HG03442 (cell line): ENCODE results near the gene CYBA.

Experiments
- ATAC-seq: cut with Tn5 transposase; IDR thresholded peaks from one replicate; pipeline ENCODE4 v1.9.1; 2021; ENCODE audit warnings: mild to moderate bottlenecking, moderate library complexity; ENCODE audit not compliant: unreplicated experiment

CYBA gene

DNA sequence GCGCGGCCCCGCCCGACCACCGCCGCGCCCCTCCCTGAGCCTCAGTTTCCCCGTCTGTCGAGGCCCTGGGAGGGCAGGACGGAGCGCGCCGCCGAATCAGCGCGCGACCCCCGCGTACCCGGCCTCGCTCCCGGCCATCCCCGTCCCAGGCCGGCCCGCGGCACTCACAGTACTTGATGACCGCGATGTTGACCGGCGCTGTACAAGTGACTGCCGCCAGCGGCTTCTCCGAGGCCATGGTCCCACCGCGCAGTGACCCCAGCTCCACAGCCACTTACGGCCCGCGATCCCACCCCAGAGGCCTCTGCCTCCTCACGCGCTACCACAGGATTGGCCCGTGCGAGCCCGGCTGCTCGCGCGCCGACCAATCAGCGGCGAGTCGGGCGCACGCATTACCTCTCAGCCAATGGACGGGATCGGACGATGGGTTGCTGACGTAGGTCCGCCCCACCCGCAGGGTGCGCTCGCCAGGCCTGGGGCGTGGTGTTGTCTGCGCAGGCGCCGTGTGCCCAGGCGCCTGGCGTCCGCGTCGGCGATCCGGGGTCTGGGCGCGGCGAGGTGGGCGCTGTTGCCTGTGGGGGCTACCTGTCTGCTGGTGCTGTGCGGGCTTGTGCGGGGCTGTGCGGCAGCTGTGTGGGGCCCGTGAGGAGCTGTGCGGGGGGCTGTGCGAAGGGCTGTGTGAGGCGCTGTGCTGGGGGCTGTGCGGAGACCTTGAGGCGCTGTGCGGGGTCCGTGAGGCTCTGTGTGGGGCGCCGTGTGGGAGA is 12.2 kb upstream of the CYBA start, which contains the start of gene MVD:
Gene MVD, minus strand, starts transcription at position 249 of the 764 bp plus-strand sequence. Its CDS starts 11 bp downstream, at position 238.
- ATAC-seq: peak; percentile 92

DNA sequence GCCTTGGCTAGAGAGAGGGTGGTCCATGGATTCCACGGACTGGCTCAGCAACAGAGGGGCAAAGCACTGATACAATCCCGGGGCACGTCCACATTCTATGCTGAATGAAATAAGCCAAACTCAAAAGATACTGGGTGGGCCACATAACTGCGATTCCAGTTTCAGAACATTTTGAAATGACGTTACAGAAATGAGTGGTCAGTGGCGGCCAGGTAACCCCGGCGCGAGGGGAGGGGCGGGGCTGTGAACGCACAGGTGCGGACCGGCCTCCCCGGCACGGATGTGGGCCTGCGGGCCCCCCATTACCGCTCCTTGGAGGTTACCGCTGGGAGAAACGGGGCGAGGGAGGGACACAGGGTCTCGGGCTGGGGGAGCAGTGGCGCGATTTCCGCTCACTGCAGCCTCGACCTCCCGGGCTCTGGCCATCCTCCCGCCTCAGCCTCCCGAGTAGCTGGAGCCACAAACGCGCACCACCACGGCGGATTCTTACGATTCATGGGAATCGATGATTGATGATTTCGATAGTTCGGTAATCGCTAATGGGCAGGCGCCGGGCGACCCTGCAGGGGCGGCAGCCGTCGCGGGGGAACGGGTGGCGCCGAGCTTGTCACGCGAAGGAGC is 11.5 kb upstream of the CYBA start:
- ATAC-seq: no peak

DNA sequence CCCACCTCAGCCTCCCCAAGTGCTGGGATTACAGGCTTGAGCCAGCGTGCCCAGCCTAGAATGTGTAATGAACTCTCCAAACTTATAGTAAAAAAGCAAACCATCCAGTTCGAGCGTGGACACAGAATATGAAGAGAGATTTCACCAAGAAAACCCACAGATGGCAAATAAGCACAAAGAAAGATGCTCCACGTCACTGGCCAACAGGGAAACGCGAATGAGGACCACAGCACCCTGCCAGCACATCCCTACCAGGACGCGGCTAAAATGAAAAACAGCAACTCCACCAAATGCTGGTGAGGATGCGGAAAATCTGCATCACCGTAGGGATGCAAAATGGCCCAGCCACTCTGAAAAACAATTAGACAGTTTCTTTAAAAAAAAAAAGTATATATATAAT is 10.6 kb upstream of the CYBA start:
- no peak for ATAC-seq

DNA sequence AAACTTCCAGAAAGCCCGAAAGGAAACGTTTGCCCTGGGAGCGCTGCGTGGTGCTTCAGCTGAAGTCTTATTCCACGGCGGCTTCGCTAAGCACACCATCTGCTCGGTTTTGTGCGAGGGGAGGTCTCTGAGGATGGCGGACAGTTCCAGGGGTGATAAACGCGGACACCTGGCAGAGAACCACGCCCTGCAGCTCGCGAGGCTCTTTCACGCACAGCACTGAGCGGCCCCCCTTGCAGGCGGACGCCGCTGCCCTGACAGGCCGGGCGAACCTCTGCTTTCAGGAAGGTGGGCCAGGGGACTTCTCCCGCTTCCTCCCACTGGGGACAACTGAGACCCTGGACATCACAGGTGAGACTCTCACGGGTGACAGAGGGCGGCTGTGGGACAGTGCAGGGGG is 8.3 kb upstream of the CYBA start:
- no peak for ATAC-seq

DNA sequence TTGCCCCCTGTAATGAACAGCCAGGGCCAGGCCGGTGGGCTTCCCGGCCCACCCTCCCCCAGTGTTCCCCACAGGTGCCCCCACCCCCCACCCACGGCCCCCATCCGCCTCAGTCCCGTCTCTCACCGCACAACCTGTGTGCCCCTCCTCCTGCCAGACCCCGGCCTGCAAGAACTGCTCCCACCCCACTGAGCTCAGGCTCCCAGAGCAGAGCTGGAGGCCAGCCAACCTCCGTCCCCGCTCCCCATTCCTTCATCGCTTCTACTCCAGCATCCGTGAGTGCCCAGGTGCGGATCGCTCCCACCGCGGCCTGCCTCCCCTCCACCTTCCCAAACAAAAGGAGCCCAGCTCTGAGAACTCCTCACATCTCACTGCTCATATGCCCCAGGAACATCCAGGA is 7.9 kb upstream of the CYBA start:
- no peak for ATAC-seq

DNA sequence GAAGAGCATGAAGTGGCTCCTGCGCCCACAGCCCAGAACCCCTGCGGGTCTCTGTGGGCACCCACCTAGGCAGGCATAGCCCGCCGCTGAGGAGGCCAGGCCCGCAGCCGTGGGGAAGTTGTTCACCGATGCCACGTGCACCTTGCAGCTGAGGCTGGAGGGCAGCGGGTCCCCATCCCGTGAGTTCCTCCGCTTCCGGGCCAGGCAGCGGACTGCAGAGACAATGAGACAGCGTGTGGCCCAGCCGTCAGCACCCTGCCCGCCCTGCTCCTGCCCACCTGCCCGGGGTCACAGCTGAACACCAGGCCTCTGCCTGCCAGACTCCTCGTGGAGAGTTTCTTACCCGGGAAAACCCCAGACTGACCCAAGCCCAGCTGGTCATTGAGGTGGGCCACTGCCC is 6.5 kb upstream of the CYBA start:
- no peak for ATAC-seq

DNA sequence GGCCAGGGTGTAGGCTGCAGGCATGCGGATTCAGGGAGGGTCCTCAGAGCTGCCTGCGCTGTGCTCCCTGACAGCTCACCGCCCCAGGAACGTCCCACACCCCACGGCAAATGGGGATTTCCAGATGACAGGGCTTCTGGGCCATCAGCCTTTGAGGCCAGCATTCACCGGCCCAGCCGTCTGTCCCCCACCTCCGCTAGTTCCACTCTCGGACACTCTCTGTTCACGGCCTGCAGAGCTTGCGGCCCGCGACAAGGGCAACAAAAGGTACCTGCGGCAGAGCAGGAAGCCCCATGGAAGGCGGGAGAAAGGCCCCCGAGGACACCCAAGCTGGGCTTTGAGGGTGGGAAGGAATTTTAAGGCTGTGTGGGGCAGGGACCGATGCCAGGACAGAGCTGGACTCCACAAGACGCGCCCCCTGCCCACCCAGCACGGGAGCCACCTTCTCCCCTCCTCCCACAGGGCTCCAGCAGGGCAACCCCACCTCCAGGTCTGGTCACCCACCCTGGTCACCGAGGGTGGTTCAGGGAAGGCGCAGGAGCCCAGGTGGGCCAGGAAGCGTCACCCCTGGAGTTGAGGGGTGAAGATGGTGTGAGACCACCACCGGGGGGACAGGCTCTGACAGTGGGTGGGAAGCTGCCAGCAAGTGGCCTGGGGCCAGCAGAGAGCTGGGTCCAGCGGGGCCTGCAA is 5.6 kb upstream of the CYBA start:
- ATAC-seq: no peak

DNA sequence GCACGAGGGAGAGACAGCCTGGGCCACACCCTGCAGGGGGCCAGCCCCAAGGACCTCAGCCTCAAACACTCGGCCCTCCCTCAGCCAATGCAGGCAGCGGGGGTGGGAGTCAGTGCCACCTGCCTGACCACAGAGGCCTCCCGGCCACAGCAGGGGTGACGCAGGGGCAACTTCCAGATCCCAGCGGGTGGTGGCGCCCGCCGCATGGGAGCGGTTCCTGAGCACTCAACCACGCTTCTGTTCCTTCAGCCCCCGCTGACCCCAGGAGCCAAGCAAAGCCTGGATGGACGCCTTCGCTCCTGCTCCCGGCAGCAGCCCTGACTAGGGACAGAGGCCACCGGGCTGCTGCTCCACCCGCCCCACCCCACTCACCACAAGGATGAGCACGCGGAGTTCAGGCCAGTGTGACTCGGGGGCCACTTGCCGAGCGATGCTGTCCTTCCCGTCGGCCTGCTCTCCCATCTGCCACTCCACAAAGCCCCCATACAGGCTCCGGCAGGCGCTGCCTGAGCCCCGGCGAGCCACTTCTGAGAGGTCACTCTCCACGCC is 5.0 kb upstream of the CYBA start:
- ATAC-seq: no peak

DNA sequence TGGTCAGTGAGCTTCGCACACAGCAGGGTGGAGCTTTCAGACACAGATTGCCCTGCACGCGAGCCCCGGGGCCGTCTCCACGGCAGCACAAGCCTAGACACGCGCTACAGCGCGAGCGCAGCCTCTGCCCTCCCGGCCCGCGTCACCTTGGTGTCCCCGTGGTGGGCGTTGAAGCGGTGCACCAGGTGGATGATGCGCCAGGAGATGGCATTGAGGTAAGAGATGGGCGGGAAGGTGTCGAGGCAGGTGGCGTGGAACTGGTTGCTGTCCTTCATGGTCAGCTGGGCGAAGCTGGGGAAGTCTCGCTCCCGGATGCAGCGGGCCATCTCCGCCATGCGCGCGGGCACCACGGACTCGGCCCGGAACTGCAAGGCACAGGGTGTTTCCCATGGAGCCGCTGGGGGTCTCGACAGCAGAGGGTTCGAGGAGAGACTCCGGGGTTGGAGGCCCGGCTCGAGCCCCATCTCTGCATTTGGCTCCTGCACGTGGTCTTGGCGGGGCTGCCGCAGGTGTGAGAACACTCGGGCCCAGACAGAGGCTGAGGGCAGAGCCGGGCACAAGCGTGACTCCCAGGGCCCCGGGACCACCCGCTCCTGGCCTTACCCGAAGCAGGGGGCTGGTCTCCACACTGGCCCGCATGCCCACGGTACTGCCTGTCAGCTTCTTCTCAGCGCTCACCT is 4.3 kb upstream of the CYBA start:
- no peak for ATAC-seq

DNA sequence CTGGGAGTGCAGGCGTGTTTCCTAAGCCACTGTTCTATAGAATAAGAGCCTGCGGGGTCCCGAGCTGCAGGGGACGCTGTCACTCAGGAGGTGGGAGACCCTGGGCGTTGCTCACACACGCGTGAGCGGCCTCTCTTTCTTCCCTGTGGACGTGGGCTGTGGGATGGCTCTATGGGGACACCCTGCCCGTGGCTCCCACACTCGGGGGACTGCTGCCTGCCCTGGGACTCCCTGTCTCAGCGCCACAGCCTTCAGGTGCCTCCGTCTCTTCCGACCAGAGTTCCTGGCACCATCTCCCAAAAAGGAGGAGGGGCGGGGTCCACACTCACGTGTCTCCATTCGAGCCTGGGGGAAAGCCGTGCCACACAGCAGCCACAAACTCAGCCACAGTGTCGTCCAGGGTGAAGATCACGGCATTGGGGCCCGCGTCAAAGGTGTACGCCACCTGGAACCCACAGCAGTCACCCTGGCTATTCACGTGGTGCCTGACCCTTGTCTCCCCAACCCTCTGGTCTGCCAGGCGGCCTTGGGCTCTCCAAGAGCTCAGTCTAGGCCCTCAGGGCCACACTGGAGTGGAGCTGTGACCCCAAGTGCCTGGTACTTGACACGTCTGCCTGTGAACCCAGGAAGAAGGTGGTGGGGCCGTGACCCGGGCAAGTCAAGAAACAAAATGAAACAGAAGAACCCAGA is 3.7 kb upstream of the CYBA start:
- no peak for ATAC-seq

DNA sequence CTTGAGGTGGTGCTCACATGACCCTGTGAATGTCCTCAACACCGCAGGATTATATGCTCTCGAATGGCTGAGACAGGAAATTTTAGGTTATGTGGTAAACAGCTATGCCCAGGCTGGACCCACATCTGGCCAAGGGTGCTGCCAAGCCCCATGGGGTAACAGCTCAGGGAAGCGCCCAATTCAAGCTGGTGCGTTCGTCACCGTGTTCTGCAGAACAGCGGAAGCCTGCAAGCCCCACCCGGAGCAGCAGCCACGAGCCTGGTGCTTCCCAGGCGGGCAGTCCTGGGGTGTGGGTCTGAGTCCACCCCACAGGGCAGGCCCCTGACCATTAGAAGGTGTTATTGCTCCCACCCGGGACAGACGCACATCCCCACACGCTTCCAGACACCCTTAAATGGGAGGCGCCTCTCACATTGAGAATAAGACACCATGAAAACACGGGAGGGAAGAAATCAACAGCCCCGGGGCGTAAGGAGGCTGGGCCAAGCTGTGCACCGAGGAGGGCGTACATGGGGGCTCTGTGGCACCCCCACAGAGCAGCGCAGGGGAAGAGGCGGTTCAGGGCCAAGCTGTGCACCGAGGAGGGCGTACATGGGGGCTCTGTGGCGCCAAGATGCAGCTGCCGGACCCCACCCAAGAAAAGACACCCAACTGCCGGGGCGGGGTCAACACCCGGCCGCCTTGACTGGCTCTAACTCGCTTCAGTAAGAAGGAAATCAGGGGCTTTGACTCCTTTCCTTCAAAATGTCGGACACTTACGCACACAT is 2.9 kb upstream of the CYBA start:
- no peak for ATAC-seq

DNA sequence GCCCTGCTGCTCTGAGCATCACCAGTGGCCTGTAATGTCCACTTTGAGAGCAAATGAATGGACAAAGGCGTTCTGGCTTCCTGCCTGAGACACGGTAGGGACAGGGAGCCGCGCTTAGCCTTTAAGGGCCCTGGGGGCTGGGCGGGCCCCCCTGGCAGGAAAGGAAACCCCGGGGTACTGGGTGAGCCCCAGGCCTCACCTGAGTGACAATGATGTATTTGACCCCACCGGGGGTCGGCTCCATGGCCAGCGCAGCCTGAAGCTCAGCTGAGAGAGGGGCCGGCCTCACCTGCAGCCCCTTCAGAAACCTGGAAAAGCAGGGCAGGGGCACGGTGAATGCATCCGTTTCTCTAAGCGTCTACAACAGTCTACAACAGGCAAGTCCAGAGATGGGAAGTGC is 2.2 kb upstream of the CYBA start:
- no peak for ATAC-seq

DNA sequence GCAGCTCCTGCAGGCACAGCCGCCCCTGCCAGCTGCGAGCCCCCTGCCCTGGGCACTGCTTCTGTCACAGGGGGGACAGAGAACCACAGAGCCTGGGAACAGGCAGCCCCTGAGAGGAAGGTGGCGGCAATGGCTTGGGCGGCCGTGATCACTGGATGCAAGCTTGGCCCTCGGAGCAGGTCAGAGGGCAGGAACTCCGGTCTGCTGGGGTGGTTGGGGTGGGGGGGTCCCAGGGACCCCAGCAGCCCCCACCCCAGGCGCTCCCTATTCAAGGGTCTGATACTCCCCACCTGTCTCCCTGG is 1.9 kb upstream of the CYBA start:
- no peak for ATAC-seq

DNA sequence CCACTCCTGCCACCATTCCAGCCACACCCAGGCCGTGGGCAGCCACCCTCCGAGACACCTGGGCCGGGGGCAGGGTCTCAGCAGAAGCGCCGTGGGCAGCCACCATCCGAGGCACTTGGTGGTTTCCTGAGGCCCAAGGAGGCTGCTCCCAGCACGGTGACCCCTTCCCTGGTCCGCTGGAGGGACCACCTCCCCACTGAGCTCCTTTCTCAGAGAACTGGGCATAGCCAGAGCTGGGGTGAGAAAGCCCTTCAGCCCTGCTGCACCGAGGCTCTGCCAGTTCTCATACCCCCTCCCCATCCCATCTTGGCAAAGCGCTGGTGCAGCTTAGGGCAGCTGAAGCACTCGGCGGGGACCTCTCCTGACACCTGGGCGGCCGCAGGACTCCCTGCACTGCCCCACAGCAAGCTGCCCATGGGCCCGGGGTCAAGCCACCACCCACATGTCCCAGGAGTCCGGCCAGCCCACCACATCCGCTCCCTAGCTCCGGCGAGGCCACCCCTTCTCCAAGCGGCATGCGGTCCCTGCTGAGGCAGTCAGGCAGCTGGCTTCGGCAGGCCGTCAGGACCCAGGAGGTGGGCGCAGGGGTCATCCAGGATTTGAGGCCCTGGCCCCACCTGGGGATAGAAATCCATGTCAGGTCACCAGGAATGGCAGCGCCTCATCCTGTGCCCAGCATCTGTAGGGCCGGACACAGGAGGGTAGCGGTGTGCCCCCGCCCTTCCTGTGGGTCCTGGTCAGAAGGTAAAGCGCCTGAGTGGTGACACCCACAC is 1.3 kb upstream of the CYBA start:
- ATAC-seq: no peak

DNA sequence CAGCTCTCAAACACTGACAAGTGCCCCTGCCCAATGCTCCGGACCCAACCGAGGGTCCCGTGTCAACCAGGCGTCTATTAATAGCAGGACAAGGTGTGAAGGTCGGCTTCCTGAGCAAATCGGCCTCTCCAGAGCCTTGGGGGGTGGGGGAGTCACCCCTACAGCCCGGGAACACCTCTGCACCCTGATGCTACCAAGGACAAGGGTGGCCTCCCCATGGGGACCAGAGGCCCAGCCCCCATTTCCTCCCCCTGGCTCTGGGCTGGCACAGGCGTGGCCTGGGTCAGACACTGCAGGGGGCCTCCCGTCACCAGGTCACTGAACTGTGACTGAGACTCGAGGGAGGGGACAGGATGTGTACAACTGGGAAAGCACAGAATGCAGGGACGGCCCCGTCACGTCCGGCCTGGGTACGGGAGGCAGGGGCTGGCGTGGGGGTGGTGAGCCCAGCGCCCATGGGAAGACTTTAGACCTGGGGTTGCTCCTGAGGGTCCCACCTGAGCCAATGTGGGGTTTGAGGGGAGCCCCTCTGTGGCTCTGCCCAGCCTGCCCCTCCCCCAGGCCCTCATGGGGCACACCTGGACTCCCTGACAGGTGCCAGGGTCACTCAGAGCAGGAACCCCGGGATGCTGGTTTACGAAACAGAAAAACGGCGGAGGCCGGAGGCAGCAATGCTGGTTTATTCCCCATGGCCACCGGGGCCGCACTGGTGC is 579 bp upstream of the CYBA start:
- peak; percentile 68 for ATAC-seq

DNA sequence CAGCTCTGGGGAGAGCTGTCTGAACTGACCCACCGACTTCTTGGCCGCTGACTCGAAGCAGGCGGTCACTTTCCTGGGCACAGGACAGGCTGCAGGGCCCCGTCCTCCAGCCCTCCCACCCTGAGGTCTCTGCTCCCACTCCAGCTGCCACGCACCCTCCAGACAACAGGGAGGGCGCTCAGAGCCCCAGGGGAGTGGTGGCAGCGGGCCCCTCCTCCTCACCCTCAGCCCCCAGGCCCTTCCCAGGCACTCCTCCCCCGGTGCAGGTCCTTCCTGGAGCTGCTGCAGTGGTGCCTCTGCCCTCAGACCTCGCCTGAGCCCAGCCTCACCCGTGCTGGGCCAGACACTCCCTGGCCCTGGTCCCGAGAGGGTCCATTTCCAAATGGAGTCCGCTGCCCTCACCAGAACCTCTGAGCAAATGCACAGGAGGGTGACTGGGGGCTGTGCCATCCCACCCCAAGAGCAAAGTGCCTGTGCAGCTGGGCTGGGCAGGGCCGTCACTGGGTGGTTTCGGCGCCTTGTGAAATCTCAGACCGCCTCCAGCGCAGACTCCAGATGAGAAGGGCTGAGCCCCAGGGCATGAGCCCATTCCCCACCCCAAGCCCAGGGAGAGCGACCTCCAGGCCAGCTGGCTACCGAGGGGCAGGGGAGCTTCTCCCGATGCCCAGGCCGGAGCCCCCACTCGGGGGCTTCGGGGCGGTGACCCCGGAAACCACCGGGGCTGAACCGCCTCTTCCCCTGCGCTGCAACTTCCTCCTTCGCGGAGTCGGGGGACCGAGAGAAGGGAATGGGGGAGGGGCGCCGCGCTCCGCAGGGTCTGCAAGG is 717 bp downstream of the CYBA start:
- peak; percentile 6 for ATAC-seq

DNA sequence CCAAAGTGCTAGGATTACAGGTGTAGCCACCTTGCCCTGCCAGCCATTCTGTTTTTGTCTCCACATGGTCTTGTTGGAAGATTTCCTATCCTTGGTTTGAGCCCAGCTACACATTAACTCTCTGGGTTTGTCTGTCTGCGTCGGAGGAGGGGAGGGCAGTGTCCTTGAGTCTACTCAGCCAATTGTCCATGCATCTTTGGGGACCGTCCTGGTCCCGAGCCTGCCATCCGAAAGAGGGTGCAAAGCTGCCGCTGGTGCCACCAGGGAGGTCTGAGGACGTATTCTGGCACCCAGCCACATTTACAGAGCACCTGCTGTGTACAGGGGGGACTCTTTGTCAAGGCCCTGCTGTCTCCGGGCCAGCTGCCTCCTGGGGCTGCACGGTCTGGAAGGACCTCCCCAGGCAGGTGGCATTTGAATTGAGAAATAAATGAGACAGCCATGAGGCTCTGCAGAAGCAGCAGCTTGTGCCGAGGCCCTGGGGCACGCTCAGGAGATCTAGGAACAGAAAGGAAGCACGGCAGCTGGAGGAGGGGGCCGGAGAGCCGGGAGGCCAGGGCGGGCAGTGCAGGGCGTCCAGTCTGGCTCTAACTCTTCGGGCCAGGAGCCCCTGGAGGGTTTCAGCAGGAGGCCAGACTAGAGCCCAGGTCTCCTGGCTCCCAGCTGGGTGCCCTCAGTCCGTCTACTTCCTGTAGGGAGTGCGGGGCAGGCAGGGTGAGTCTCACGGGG is 1.5 kb downstream of the CYBA start:
- no peak for ATAC-seq
